Activated naive CD8-positive, alpha-beta T cell treated with anti-CD3 and anti-CD28 coated beads, Interleukin-2, amount 50 U/mL, for 16 hours (primary cell): ENCODE results near the gene PLA2G2C.
"Not testable (repeated sequence)": the region's sequence is repeated elsewhere in the genome, so short reads cannot be mapped to it uniquely, and the experiment has no call there.

Experiments
- DNase-seq: peaks from one replicate; pipeline ENCODE4 v3.0.0-alpha.2; 2020; ENCODE audit warnings: low read depth, low spot score

The PLA2G2C gene

GRCh38 chr1:20185834-20186782, at the start of gene PLA2G2C, which contains the start of gene UBXN10:
Gene PLA2G2C, minus strand, starts transcription at chr1:20186518. Its CDS starts 9,155 bp downstream, at chr1:20177363.
Gene UBXN10, plus strand, starts transcription at chr1:20186096. Its CDS starts 4,466 bp downstream, at chr1:20190562.
- DNase-seq, result peak; percentile 48

- DNase-seq, result no peak
Observed at GRCh38 chr1:20234788-20235535, 48.6 kb upstream of the PLA2G2C start.

- DNase-seq, result no peak
Observed at GRCh38 chr1:20233866-20234265, 47.5 kb upstream of the PLA2G2C start.

GRCh38 chr1:20233394-20233793, 47.1 kb upstream of the PLA2G2C start:
- DNase-seq, result no peak

GRCh38 chr1:20232564-20232963, 46.2 kb upstream of the PLA2G2C start:
- not testable (repeated sequence) for DNase-seq

GRCh38 chr1:20229171-20229570, 42.9 kb upstream of the PLA2G2C start:
- no peak for DNase-seq

- no peak for DNase-seq
Observed at GRCh38 chr1:20228314-20228825, 42.1 kb upstream of the PLA2G2C start.

GRCh38 chr1:20227704-20228103, 41.4 kb upstream of the PLA2G2C start:
- no peak for DNase-seq

- no peak for DNase-seq
Observed at GRCh38 chr1:20224546-20224945, 38.2 kb upstream of the PLA2G2C start.

- DNase-seq, result no peak
Observed at GRCh38 chr1:20223551-20224419, 37.5 kb upstream of the PLA2G2C start.

GRCh38 chr1:20223106-20223505, 36.8 kb upstream of the PLA2G2C start:
- DNase-seq, result no peak

- no peak for DNase-seq
Observed at GRCh38 chr1:20220036-20220435, 33.7 kb upstream of the PLA2G2C start.

GRCh38 chr1:20219053-20219452, 32.7 kb upstream of the PLA2G2C start:
- not testable (repeated sequence) for DNase-seq

GRCh38 chr1:20216574-20216973, 30.3 kb upstream of the PLA2G2C start:
- no peak for DNase-seq

GRCh38 chr1:20215716-20216115, 29.4 kb upstream of the PLA2G2C start:
- no peak for DNase-seq

GRCh38 chr1:20212685-20213331, 26.5 kb upstream of the PLA2G2C start:
- no peak for DNase-seq

- DNase-seq, result no peak
Observed at GRCh38 chr1:20212085-20212684, 25.9 kb upstream of the PLA2G2C start.

GRCh38 chr1:20211511-20211931, 25.2 kb upstream of the PLA2G2C start:
- DNase-seq, result no peak

GRCh38 chr1:20210736-20211460, 24.6 kb upstream of the PLA2G2C start:
- DNase-seq, result no peak

GRCh38 chr1:20209471-20209870, 23.2 kb upstream of the PLA2G2C start:
- no peak for DNase-seq
